GM13976 (cell line): ENCODE measurements around the gene DMXL1.

Experiments used
- DNase-seq: peaks from one replicate; pipeline ENCODE4 v3.0.0; 2012; ENCODE audit warnings: low spot score
- CTCF ChIP-seq: IDR thresholded peaks from 2 replicates; pipeline ENCODE4 v1.5.1; 2012; ENCODE audit warnings: borderline replicate concordance, mild to moderate bottlenecking; ENCODE audit not compliant: insufficient read depth; ENCODE audit errors: extremely low read depth, missing control alignments, control extremely low read depth
- in situ Hi-C: fragments of 300-500 bp; cut with MboI; formaldehyde crosslinking; loops from one replicate; pipeline ENCODE4 v1.12.0; 2022; ENCODE audit warnings: low sequenced_read_pairs, mixed read lengths, inconsistent platforms; ENCODE audit not compliant: unreplicated experiment

DMXL1 gene

GRCh38 chr5:119076080-119076479 is 5.2 kb downstream of the DMXL1 start:
- in situ Hi-C loops: no loop called here
- DNase-seq: no peak
- TF ChIP-seq CTCF: no peak

DNA sequence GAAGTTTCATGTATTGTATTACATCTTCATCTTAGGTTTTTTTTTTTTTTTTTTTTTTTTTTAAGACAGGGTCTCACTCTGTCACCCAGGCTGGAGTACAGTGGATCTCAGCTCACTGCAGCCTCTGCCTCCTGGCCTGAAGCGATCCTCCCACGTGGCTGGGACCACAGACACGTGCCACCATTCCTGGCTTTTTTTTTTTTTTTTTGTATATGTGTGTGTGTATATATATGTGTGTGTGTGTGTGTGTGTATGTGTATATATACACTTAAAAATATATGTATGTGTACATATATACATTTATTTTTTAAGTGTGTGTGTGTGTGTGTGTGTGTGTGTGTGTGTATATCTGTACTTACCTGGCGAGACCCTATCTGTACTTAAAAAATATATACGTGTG is 6.6 kb downstream of the DMXL1 start:
- in situ Hi-C loops: no loop called here
- no peak for DNase-seq
- no peak for TF ChIP-seq CTCF

DNA sequence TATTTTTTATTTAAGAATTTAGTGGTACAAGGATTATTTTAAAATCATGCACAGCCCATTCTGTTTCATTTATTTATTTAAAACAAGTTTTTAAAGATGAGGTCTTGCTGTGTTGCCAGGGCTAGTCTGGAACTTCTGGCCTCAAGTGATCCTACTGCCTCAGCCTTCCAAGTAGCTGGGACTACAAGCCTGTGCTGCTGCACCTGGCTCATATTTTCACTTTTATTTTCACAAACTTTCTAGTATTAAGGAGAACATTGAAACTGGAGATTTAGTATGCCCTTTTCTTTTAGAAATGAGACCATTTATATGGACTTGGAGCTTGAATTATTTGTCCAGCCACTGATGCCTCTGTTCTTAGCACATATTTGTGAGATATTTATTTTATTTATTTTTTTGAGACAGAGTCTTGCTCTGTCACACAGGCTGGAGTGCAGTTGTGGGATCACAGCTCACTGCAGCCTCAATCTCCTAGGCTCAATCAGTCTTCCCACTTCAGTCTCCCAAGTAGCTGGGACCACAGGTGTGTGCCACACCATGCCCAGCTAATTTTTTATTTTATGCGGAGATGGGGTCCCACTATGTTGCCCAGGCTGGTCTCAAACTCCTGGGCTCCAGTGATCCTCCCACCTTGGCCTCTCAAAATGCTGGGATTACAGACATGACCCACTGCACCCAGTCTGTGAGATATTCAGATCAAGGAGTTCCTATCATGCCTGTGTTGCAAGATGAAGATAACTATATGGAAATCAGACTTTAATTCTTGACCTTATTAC is 7.4 kb downstream of the DMXL1 start:
- no peak for TF ChIP-seq CTCF
- DNase-seq: no peak
- in situ Hi-C loops: no loop called here

DNA sequence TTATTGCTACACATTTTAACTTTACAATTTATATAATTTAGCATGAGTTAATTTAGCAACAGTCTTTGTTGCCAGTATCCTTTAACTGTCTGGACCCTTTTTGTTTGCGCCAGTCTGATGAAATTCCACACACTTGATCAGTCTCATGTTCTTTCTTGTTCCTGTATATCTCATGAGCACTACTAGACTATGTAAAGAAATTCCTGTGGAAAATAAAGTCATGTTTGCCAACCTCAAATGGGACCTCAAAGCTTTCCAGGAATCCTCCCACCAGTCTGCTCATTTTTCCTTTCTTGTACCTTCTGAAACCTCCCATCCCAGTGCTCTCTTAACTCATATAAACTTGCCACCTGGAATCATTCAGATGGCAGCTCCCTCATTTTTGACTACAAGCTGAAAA is 8.0 kb downstream of the DMXL1 start:
- no peak for DNase-seq
- in situ Hi-C loops: no loop called here
- no peak for TF ChIP-seq CTCF

DNA sequence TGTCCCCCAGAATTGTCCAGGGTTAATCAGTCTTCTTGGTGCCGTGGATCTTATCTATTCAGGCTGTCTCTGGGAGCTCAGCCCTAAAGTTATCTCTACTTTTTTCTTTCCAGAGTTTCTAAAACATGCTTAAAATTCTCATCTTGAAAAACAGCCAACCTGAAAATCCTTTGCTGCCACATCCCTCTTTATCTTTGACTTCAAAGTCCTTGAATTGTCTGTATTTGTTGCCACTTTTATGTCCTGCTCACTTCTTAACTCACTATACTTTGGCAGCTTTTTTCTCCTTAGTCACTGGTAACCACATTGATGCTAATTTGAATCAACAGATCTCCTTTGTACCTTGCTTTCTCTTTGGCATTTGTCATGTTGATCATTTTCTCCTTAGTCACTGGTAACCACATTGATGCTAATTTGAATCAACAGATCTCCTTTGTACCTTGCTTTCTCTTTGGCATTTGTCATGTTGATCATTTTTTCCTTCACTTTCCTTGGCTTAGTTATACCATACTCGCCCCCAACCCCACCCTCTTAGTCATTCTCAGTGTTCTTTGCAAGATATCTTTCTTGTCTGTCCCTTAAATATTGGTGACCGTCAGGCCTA is 8.5 kb downstream of the DMXL1 start:
- no peak for TF ChIP-seq CTCF
- in situ Hi-C loops: no loop called here

GRCh38 chr5:119080936-119081335 is 10.0 kb downstream of the DMXL1 start:
- TF ChIP-seq CTCF: no peak
- DNase-seq: no peak

More for the DNA sequence above, 8.5 kb downstream of the DMXL1 start:
- DNase-seq: no peak

More at GRCh38 chr5:119080936-119081335, 10.0 kb downstream of the DMXL1 start:
- in situ Hi-C loops: no loop called here
